Left hindlimb (tissue), 1 donor: ENCODE measurements around the gene PRSS12.
"Not testable (repeated sequence)": the region's sequence is repeated elsewhere in the genome, so short reads cannot be mapped to it uniquely, and the experiment has no call there.

ENCODE experiments used
- DNase-seq: peaks from one replicate; pipeline ENCODE4 v3.0.0-alpha.2; 2018

Gene PRSS12

GRCh38 chr4:118352843-118353533 is at the start of gene PRSS12:
Gene PRSS12, minus strand, starts transcription at chr4:118353003. Its CDS starts 283 bp downstream, at chr4:118352720.
- peak; percentile 65 for DNase-seq

- DNase-seq, result no peak
Observed at GRCh38 chr4:118400356-118400755, 47.6 kb upstream of the PRSS12 start.

GRCh38 chr4:118399883-118400282 is 47.1 kb upstream of the PRSS12 start:
- DNase-seq, result not testable (repeated sequence)

GRCh38 chr4:118398226-118399090 is 45.7 kb upstream of the PRSS12 start:
- DNase-seq, result no peak

- no peak for DNase-seq
Observed at GRCh38 chr4:118397623-118397979, 44.8 kb upstream of the PRSS12 start.

GRCh38 chr4:118396881-118397622 is 44.2 kb upstream of the PRSS12 start:
- no peak for DNase-seq

- no peak for DNase-seq
Observed at GRCh38 chr4:118395057-118395644, 42.3 kb upstream of the PRSS12 start.

GRCh38 chr4:118392509-118392908 is 39.7 kb upstream of the PRSS12 start:
- DNase-seq, result not testable (repeated sequence)

- no peak for DNase-seq
Observed at GRCh38 chr4:118390121-118390520, 37.3 kb upstream of the PRSS12 start.

- no peak for DNase-seq
Observed at GRCh38 chr4:118389721-118390120, 36.9 kb upstream of the PRSS12 start.

- no peak for DNase-seq
Observed at GRCh38 chr4:118388606-118389005, 35.8 kb upstream of the PRSS12 start.

GRCh38 chr4:118381902-118382301 is 29.1 kb upstream of the PRSS12 start:
- DNase-seq, result no peak

GRCh38 chr4:118373614-118374255 is 20.9 kb upstream of the PRSS12 start:
- DNase-seq, result no peak

- no peak for DNase-seq
Observed at GRCh38 chr4:118372251-118372650, 19.4 kb upstream of the PRSS12 start.

GRCh38 chr4:118369231-118369630 is 16.4 kb upstream of the PRSS12 start:
- no peak for DNase-seq

- no peak for DNase-seq
Observed at GRCh38 chr4:118367872-118368271, 15.1 kb upstream of the PRSS12 start.

- no peak for DNase-seq
Observed at GRCh38 chr4:118367361-118367760, 14.6 kb upstream of the PRSS12 start.

- DNase-seq, result no peak
Observed at GRCh38 chr4:118363166-118363565, 10.4 kb upstream of the PRSS12 start.

- DNase-seq, result no peak
Observed at GRCh38 chr4:118361192-118361591, 8.4 kb upstream of the PRSS12 start.

GRCh38 chr4:118360106-118360505 is 7.3 kb upstream of the PRSS12 start:
- DNase-seq, result no peak

- DNase-seq, result no peak
Observed at GRCh38 chr4:118357601-118358000, 4.8 kb upstream of the PRSS12 start.

- DNase-seq, result no peak
Observed at GRCh38 chr4:118356731-118357130, 3.9 kb upstream of the PRSS12 start.

- no peak for DNase-seq
Observed at GRCh38 chr4:118356111-118356510, 3.3 kb upstream of the PRSS12 start.
